ENCODE results near the gene MRPS2. TPM values are rescaled to one million over a fixed set of nuclear protein-coding genes. Genes with fewer than 3 reads are reported as not detected.

The MRPS2 gene
- polyA plus RNA-seq, 2 of the 4 experiments (the other 2 are of a cell fraction), result 66.9 to 90.1 TPM

DNA sequence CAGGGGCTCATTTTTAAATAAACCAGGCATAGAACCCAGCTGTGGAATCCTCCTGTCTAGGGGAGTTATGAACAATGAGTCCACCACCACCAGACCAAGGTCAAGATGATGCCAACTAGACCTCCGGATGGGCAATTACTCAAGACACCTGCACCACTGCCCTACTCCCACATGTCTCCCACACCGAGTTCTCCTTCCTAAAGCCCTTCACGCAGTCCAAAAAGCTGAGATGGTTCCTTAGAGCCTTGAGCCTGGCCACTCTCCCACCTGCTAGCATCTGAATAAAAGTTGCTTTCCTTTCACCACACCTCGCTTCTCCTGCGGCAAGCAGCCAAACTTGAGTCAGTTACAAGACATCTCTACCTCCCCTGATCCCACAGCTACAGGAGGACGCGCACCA is 36.3 kb upstream of the MRPS2 start:
- ATAC-seq (no peak), DNase-seq (ENCODE audit: low read depth in 1 of 2, low spot score in 1 of 2) (no peak), FAIRE-seq (no peak)
- Histone ChIP-seq H3K4me1 (peaks cover 15% of the 10 kb centered on the region), H3K4me3 (no peak overlapping the region), H3K27ac (no peak overlapping the region), H3K4me2 (no peak overlapping the region), H3K9me3 (no peaks in the 10 kb centered on the region)
- CTCF ChIA-PET, result interaction anchor here (0.8 to 2.7 kb wide), 3 partner anchors 12 to 40 kb away, joined by 3 to 10 read pairs (median 6); no protein-coding TSS in a partner anchor
- no peak for TF ChIP-seq RARB (CRISPR knock-in tag; IDR thresholded peaks at IDR 0.05)
- TF ChIP-seq, protein P1, sequence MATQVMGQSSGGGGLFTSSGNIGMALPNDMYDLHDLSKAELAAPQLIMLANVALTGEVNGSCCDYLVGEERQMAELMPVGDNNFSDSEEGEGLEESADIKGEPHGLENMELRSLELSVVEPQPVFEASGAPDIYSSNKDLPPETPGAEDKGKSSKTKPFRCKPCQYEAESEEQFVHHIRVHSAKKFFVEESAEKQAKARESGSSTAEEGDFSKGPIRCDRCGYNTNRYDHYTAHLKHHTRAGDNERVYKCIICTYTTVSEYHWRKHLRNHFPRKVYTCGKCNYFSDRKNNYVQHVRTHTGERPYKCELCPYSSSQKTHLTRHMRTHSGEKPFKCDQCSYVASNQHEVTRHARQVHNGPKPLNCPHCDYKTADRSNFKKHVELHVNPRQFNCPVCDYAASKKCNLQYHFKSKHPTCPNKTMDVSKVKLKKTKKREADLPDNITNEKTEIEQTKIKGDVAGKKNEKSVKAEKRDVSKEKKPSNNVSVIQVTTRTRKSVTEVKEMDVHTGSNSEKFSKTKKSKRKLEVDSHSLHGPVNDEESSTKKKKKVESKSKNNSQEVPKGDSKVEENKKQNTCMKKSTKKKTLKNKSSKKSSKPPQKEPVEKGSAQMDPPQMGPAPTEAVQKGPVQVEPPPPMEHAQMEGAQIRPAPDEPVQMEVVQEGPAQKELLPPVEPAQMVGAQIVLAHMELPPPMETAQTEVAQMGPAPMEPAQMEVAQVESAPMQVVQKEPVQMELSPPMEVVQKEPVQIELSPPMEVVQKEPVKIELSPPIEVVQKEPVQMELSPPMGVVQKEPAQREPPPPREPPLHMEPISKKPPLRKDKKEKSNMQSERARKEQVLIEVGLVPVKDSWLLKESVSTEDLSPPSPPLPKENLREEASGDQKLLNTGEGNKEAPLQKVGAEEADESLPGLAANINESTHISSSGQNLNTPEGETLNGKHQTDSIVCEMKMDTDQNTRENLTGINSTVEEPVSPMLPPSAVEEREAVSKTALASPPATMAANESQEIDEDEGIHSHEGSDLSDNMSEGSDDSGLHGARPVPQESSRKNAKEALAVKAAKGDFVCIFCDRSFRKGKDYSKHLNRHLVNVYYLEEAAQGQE (IDR thresholded peaks at IDR 0.05), result no peak
- no peak for TF ChIP-seq BHLHE40 (IDR thresholded peaks at IDR 0.05; ENCODE audit: low read depth, low read length)
- no peak for TF ChIP-seq CEBPB (IDR thresholded peaks at IDR 0.05)
- TF ChIP-seq, protein P2, sequence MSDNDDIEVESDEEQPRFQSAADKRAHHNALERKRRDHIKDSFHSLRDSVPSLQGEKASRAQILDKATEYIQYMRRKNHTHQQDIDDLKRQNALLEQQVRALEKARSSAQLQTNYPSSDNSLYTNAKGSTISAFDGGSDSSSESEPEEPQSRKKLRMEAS (IDR thresholded peaks at IDR 0.05), result no peak
- TF ChIP-seq EHF (CRISPR knock-in tag; IDR thresholded peaks at IDR 0.05), result no peak
- TF ChIP-seq FOSB (CRISPR knock-in tag; IDR thresholded peaks at IDR 0.05), result no peak
- TF ChIP-seq SREBF2 (IDR thresholded peaks at IDR 0.05), result no peak
- TF ChIP-seq RCOR1 (IDR thresholded peaks at IDR 0.05; ENCODE audit: low read depth, low read length), result no peak
- no peak for TF ChIP-seq PHF8 (IDR thresholded peaks at IDR 0.05; ENCODE audit: borderline replicate concordance, low read depth)
- TF ChIP-seq ZSCAN20 (CRISPR knock-in tag; IDR thresholded peaks at IDR 0.05), result no peak
- TF ChIP-seq RAD21 (conservative IDR thresholded peaks at IDR 0.05 in 1 of 2, IDR thresholded peaks at IDR 0.05 in 1 of 2), result no peak
- TF ChIP-seq FOSL2 (IDR thresholded peaks at IDR 0.05), result no peak
- no peak for TF ChIP-seq FOSL2 (CRISPR knock-in tag; IDR thresholded peaks at IDR 0.05)
- POLR2A ChIA-PET, result no interaction called here
- 92% methylated on average over 7 of the region's 7 CpGs for WGBS (ENCODE audit: missing lambda C conversion rate)

- ATAC-seq (no peak), DNase-seq (ENCODE audit: low read depth in 1 of 2, low spot score in 1 of 2) (no peak), FAIRE-seq (no peak)
- Histone ChIP-seq H3K4me2 (no peak overlapping the region), H3K9me3 (no peaks in the 10 kb centered on the region), H3K4me1 (no peaks in the 10 kb centered on the region; the same call in 2 of the 3 replicates), H3K4me3 (no peak overlapping the region), H3K27ac (no peak overlapping the region)
- POLR2A ChIA-PET, result no interaction called here
- WGBS (ENCODE audit: missing lambda C conversion rate), result 81% methylated on average over 16 of the region's 16 CpGs
- CTCF ChIA-PET, result interaction anchor here (0.5 to 1.7 kb wide), 5 partner anchors 26 to 876 kb away, joined by 3 to 9 read pairs (median 4); no protein-coding TSS in a partner anchor
- TF ChIP-seq MAFK (IDR thresholded peaks at IDR 0.05; ENCODE audit: partially characterized antibody) (peak; percentile 49), ZNF302 (CRISPR knock-in tag; IDR thresholded peaks at IDR 0.05) (no peak), CTCF (IDR thresholded peaks at IDR 0.05) (no peak), BHLHE40 (IDR thresholded peaks at IDR 0.05; ENCODE audit: low read depth, low read length) (no peak), NPAS2 (CRISPR knock-in tag; IDR thresholded peaks at IDR 0.05; ENCODE audit: borderline replicate concordance) (no peak), EHF (CRISPR knock-in tag; IDR thresholded peaks at IDR 0.05) (no peak), NR3C1 (IDR thresholded peaks at IDR 0.05) (no peak), CHD2 (IDR thresholded peaks at IDR 0.05; ENCODE audit: low read length, partially characterized antibody) (no peak)
- TF ChIP-seq, protein P3, sequence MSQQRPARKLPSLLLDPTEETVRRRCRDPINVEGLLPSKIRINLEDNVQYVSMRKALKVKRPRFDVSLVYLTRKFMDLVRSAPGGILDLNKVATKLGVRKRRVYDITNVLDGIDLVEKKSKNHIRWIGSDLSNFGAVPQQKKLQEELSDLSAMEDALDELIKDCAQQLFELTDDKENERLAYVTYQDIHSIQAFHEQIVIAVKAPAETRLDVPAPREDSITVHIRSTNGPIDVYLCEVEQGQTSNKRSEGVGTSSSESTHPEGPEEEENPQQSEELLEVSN (IDR thresholded peaks at IDR 0.05; ENCODE audit: borderline replicate concordance, low read depth), result no peak
Observed at GRCh38 chr9:135468854-135469521, 31.5 kb upstream of the MRPS2 start.

Measured in A549 (cell line).